GM12874 (cell line): Measurements from ENCODE around the gene KIF13A.

Experiments
- CTCF ChIP-seq: IDR thresholded peaks from 2 replicates; pipeline ENCODE4 v1.5.1; 2011; ENCODE audit warnings: low read depth, mild to moderate bottlenecking, control low read depth, low read length, moderate library complexity; ENCODE audit not compliant: insufficient read depth

Gene KIF13A

GRCh38 chr6:17851720-17852161 is 135.7 kb downstream of the KIF13A start:
- no peak for TF ChIP-seq CTCF

- no peak for TF ChIP-seq CTCF
Observed at GRCh38 chr6:17851001-17851719, 136.3 kb downstream of the KIF13A start.

- no peak for TF ChIP-seq CTCF
Observed at GRCh38 chr6:17850281-17850680, 137.2 kb downstream of the KIF13A start.

GRCh38 chr6:17847203-17847760 is 140.2 kb downstream of the KIF13A start:
- no peak for TF ChIP-seq CTCF

GRCh38 chr6:17846762-17847161 is 140.7 kb downstream of the KIF13A start:
- no peak for TF ChIP-seq CTCF

- no peak for TF ChIP-seq CTCF
Observed at GRCh38 chr6:17845598-17845997, 141.8 kb downstream of the KIF13A start.

- no peak for TF ChIP-seq CTCF
Observed at GRCh38 chr6:17842934-17843821, 144.3 kb downstream of the KIF13A start.
